HG03354 (cell line): ENCODE results near the gene CES1.
"Not testable (repeated sequence)": the region's sequence is repeated elsewhere in the genome, so short reads cannot be mapped to it uniquely, and the experiment has no call there.

Experiments used
- ATAC-seq: cut with Tn5 transposase; IDR thresholded peaks from one replicate; pipeline ENCODE4 v1.9.1; 2021; ENCODE audit warnings: mild to moderate bottlenecking; ENCODE audit not compliant: unreplicated experiment, poor library complexity, severe bottlenecking

The CES1 gene

DNA sequence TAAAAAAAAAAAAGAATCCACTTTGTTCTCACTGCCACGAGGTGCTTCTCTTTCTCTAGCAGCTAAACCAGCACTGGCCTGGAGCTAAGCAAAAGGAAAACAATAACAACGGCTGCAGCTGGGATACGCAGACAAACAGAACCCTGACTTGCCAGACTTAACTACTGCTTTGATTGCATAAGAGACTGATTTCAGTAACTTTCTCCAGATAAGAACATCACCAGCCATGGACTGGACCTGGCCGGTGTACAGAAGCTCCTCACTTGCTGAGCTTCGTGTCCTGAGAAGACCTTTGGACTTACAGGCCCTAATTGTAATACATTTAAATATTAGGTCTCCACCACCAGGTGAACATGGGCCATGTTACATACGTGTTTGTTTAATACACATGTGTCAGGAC is 27.8 kb downstream of the CES1 start:
- ATAC-seq = not testable (repeated sequence)

GRCh38 chr16:55803681-55804080 is 29.2 kb downstream of the CES1 start:
- ATAC-seq = not testable (repeated sequence)

GRCh38 chr16:55792934-55793374 is 39.9 kb downstream of the CES1 start:
- not testable (repeated sequence) for ATAC-seq

DNA sequence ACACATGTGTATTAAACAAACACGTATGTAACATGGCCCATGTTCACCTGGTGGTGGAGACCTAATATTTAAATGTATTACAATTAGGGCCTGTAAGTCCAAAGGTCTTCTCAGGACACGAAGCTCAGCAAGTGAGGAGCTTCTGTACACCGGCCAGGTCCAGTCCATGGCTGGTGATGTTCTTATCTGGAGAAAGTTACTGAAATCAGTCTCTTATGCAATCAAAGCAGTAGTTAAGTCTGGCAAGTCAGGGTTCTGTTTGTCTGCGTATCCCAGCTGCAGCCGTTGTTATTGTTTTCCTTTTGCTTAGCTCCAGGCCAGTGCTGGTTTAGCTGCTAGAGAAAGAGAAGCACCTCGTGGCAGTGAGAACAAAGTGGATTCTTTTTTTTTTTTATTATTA is 41.4 kb downstream of the CES1 start:
- ATAC-seq = not testable (repeated sequence)

DNA sequence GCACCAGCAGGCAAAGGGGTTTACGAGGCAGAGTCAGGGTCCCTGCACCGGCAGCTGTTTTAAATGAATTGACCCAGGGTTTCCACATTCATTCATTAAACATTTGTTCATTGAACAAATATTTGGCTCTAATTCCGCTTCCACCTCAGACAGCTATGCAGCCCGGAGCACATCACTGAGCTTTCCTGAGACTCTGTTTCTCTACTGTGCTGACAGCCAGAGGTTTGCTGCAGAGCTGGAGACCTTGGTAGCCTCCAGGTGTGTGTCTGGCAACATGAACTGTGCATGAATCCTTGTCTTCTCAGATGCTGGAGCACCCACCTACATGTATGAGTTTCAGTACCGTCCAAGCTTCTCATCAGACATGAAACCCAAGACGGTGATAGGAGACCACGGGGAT is 42.7 kb downstream of the CES1 start:
- ATAC-seq = not testable (repeated sequence)

- not testable (repeated sequence) for ATAC-seq
Measured at GRCh38 chr16:55782793-55783091, 50.2 kb downstream of the CES1 start.

DNA sequence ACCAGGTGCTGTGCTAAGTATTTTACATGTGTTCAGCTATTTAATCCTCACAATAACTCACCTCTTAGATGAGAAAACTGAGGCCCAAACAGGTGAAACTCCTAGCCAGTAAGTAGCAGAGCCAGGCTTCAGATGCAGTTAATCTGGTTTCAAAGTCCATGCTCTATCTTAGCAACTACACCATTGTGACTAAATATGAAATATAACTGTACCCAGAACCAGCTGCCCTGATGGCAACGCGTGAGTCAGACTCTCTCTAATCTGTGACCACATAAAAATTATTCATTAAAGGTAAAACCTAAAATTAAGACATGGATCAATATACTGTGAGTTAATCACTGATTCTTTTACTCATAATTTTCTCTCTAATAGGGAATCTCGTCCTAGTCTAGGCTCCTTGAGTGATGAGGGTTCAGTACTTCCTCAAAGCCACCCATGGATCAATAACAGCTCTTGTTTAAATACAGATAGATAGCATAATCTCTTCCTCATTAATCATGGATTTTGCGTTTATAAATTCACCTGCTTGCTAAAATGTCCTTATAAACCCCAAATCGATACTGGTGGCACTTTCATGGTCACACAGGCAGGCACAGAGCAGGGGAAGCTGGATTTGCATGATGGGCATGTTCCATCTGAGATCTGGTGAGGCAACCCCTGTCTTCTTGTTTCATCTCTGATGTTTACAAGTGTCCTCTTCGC is 50.7 kb downstream of the CES1 start:
- not testable (repeated sequence) for ATAC-seq

- not testable (repeated sequence) for ATAC-seq
Measured at GRCh38 chr16:55781456-55781855, 51.4 kb downstream of the CES1 start.

GRCh38 chr16:55780095-55780407 is 52.8 kb downstream of the CES1 start:
- ATAC-seq = not testable (repeated sequence)

GRCh38 chr16:55779402-55780094 is 53.3 kb downstream of the CES1 start:
- no peak for ATAC-seq

GRCh38 chr16:55778757-55779156 is 54.1 kb downstream of the CES1 start:
- ATAC-seq = no peak

- no peak for ATAC-seq
Measured at GRCh38 chr16:55775857-55776256, 57.0 kb downstream of the CES1 start.

DNA sequence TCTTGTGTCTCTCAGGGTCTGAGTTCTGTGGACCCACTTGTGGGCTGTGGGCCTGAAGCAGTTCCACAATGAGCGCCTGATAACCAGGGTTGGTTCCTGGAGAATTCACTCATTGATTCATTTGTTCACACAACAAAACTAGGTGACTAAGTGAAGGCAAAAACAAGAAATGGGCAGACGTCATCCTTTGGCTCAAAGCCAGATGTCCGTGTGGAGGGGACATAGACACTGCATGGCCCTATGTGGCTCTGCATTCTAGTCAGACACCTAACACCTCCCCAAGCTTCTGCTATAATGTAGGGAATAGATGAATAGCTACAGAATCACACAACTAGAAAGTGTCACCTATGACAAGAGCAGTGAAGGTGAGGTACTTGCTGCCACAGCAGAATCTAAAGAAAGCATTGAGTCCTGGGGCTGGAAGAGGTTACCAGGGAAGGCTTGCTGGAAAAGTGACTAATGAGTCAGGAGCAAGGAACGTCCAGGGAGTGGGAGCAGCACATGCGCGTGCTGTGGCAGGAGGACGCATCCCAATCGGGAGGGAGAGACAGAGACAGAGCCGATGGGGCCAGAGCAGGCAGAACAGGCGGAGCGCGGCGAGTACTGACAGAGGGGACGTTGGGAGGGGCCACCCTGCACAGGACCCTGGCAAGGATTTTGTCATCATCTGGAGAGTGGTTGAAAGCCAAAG is 58.9 kb downstream of the CES1 start:
- no peak for ATAC-seq

- ATAC-seq = no peak
Measured at GRCh38 chr16:55765161-55765560, 67.7 kb downstream of the CES1 start.

GRCh38 chr16:55760310-55761001 is 72.4 kb downstream of the CES1 start:
- no peak for ATAC-seq

GRCh38 chr16:55759965-55760309 is 73.0 kb downstream of the CES1 start:
- ATAC-seq = not testable (repeated sequence)

DNA sequence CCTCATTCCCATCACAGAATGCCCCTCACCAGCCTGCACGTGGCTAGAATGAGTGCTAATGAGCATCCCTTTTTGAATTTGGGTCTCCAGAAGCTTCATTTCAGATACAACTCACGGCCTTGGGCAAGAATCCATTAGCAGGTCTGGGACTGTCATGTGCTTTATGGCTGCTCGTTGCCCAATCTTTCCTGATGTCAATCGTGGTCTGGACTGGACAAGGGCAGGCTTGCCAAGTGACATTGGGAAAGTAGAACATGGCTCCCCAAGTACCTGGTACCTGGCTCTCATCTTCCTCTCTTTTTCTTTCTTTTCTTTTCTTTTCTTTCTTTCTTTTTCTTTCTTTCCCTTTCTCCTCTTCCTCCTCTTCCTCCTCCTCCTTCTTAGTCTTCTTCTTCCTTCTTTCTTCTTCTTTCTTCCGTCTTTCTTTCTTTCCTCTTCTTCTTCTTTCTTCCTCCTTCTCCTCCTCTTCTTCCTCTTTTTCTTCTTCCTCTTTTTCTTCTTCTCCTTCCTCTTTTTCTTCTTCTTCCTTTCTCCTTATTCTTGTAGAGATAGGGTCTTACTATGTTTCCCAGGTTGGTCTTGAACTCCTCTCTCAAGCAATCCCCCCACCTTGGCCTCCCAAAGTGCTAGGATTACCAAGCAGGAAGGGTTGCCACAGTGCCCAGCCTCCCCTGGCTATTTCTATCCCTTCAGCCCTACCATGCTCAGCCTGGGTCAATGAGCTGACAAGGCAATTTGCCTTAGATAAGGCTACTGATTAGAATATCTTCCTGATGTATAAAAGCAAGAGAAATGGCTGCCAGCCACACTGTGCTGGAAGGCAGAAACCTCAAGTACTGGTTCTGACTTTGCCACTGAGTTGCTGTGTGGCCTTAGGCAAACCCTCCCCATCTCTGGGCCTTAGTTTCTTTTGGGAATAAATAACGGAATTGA is 75.0 kb downstream of the CES1 start:
- ATAC-seq = not testable (repeated sequence)

DNA sequence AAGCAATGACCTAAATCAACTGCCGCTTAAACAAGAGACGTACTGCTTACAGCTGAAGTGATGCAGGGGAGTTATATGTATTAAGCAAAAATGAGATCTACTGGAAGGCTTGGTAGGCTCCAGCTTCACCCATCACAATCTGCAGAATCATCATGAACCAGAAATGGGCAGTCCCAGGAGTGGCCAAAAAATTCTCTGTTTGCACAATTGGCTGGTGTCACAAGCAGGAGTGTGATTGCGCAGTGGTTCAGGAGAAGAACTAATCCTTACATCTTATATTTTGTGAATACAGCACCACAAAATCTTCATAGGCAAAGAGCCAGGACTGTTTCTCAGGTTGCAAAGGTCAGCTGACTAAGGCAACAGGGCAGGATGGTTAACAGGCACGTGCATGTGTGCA is 75.9 kb downstream of the CES1 start:
- no peak for ATAC-seq

DNA sequence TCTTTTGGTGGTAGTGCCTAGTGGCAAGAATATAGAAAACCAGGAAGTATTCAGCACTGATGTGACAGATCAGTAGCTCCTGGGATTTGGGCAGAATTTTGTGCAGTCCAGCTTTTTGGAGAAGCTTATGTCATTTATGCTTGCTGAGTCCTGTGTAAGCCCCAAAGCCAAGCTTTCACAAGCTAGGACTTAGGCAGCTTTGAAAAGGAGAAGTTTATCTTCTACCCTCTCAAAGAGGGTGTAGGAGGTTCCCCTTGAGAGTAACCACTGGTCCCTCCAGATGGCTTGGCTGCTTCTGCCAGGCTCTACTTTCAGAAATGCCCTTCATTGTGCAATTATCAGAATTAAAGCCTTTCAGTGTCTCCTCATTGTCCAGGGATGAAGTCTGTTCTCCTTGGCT is 78.8 kb downstream of the CES1 start:
- ATAC-seq = no peak
